DMS153 treated with DMSO at 0.1 percent for 48 hours (cell line): ENCODE measurements around the gene GUCY1A1.

Source experiments
- DNase-seq: peaks from one replicate; lab custom pipeline; 2025; ENCODE audit not compliant: unreplicated experiment; lab: John Stamatoyannopoulos, UW

The GUCY1A1 gene

DNA sequence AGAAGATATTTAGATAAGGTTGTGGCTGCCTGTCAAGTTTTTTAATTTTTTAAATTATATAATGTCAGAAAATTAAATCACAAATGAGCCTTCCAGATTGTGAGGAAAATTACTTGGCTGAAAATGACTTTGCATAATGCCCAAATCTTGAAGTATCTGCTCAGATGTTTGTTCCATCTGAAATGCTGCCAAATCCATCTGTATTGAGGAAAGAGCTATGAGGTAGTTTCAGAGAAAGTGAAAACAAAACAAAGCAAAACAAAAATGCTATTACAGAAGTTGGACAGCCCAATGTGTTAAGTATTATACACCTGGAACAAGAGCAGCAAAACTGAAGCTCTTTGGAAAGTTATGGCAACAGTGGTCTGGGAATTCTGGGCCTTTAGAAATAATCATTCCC is 68.8 kb downstream of the GUCY1A1 start:
- DNase-seq = no peak

DNA sequence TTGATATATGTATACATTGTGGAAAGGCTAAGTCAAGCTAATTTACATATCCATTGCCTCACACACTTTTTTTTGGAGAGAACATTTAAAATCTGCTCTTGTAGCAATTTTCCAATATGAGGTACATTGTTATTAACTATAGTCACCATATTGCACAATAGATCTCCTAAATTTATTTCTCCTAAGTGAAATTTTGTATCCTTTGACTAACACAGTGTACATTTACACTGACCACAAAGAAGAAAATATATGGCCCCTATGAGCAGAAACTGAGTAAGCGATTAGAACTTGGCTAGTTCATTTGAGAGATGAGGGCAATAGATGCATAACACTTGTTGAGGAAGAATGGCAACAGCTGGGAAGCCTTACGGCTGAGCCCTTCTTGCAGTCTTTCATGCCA is 71.9 kb downstream of the GUCY1A1 start:
- DNase-seq = no peak

- DNase-seq = no peak
Measured at GRCh38 chr4:155741546-155741945, 74.9 kb downstream of the GUCY1A1 start.

- no peak for DNase-seq
Measured at GRCh38 chr4:155742310-155743015, 75.8 kb downstream of the GUCY1A1 start.

- DNase-seq = no peak
Measured at GRCh38 chr4:155745984-155746383, 79.3 kb downstream of the GUCY1A1 start.

GRCh38 chr4:155748039-155748438 is 81.4 kb downstream of the GUCY1A1 start:
- DNase-seq = no peak

GRCh38 chr4:155749041-155749440 is 82.4 kb downstream of the GUCY1A1 start:
- DNase-seq = no peak

- DNase-seq = no peak
Measured at GRCh38 chr4:155751569-155751968, 84.9 kb downstream of the GUCY1A1 start.

DNA sequence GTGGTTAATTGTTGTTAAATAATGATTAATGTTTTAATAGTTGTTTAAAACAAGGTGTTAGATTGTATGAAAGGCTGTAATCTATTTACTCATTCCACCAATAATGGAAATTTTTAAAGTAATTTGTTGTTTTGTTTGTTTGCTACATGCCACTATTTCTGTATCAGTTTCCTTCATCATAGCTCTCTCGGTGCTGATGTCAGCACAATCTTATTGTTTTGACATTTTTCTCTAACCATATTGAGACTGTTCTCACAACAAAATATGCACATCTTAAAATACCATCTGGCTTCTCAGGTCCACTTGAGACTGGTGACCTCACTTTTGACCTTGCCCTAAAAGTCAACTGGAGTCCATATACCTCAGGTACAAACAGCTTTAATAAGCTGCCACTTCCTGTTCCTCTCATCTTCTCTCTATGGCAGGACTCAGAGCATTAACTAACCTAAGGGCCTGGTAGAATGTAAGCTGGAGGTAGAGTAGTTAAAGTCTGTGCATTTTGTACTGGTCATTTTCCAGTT is 91.2 kb downstream of the GUCY1A1 start:
- no peak for DNase-seq

DNA sequence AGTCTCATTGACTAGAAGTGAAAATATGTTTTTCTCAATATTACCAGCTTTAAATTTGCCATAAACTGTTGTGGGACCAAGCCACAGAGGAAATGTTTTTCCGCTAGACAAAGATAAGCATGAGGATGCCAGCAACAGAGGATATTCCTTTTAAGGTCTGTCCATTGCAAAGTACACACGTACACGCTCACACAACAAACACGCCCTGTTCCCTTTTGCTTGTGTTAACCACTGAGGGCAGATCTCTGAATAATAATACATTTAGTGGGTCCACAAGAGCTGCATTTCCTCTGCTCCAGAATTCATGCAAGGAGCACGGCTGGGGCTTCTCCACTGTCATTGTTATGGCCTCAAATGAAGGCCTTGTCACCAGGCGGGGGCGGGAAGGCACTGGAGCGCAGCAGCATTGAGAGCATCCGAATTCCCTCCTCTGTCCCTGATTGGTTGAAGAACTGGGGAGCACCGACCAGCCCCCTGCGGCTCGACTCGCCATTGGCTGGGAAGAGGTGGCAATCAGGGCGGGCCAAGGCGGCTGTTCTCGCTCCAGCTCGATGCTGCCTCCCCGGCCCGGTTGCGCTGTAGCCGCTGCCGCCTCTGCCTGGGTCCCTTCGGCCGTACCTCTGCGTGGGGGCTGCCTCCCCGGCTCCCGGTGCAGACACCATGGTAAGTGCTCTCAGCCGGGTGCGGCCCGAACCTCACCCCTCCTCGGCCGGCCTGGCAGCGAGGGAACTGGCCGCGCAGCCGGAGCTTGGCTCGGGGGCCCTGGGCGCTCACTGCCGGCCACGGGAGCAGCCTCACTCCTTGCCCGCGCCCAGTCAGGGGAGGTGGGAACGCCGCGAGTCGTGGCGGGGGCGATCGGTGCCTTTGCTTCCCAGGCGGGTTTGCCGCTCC is 92.1 kb downstream of the GUCY1A1 start, which contains the start of gene GUCY1B1:
GUCY1B1 (plus strand) TSS at position 541 of the 891 bp plus-strand sequence; CDS start at position 661, 120 bp downstream.
- DNase-seq = no peak

DNA sequence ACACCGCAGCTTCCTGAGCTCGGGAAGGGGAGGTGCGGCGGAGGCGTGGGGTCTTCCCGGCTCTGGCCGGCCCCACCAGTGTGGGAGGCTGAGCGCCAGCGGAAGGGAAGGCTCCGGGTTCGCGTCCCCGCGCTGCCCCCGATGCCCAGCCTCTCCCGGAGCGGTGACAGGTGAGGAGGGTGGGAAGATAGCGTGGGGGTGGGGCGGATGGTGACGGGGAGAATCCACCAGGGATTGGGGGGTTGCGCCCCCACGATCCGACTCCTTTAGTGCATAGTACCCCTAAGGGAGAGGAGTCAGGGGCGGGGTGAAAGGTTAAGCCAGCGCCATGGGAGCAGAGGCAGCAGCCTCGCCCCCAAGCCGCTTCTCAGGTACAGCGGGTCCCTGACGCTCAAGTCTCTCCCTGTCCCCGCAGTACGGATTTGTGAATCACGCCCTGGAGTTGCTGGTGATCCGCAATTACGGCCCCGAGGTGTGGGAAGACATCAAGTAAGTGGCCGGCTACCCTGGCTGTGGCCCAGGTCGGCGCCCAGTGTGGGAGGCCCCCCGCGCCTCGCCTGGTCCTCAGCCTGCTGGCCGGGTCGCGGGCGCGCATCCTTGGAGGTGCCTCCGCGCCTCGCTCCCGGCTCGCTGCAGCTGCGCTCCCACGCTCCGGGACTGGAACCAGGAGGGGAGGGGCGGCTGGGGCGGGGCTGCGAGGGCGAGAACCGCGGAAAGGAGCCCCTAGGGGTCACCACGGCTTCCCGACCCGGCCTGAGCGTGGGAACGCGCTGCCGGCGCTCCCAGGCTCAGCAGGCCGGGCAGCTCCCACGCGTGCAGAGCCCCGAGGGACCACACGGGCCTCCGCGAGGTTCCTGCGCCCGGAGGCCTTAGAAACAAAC is 93.0 kb downstream of the GUCY1A1 start:
- no peak for DNase-seq

DNA sequence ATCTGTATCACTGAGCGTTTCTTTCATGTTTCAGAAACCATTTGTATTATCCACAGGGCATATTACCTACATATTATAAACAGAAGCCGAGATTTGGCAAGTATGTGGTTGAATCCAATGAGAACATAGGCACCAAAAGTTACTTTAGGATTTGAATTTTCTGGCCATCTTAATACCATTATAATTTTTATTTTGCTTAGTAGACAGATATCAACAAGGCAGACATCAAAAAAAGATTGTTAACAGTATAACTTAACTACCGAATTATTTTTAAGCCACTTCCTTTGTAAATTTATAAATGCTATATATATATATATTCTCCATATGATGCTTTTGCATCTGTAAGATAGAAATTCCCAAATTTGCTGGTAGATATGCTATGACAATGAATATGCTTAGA is 94.4 kb downstream of the GUCY1A1 start:
- no peak for DNase-seq

DNA sequence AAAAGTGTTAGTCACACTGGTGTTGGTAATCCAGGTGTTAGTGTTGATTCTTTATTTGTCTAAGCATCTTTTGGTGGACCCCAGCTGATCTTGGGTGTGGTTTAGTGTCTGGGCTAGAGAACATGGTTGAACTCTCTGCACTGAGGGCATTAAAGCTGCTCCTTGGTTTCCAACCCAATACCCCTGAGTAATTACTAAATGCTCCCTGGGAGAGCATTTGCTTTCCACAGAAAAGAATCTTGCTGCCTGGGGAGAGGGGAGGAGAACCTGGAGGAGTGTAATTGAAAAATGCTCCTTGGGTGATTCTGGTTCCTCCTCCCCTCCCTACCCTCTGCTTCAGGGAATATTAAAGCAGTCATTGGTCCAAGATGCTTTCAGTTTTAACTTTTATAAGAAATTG is 95.3 kb downstream of the GUCY1A1 start:
- no peak for DNase-seq

DNA sequence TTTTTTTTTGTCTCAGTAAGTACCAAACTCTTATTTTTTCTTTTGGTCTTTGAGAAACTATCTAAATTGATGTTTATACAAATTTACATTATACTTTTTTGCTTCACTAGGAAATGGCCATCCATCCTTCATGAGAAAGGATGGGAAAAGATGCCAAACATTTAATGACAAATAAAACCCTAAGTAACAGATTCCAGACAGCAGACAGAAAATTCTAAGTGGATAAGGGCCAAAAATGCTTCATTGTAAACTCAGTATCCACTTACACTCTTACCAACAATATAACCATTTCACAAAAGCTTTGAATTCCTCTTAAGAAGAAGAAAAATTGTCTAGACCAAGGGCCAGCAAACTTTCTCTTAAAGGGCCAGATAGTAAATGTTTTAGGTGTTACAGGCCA is 95.7 kb downstream of the GUCY1A1 start:
- no peak for DNase-seq

DNA sequence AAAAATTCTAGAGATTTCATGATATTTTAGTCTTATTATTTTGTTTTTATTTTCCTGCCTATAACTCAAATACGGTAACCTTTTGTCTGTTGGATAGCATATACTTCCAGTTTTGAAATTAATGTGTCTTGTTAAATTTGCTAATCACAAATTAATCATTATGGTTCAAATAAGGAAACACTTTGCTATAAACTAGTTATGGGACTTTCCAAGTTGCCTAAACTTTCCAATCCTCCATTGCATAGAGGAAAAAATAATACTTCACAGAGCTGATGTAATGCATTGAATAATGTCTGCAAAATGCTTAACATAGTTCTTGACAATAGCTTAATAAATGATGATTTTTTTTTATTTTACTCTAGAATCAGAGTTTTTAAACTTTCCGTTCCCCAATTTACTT is 96.9 kb downstream of the GUCY1A1 start:
- DNase-seq = no peak

DNA sequence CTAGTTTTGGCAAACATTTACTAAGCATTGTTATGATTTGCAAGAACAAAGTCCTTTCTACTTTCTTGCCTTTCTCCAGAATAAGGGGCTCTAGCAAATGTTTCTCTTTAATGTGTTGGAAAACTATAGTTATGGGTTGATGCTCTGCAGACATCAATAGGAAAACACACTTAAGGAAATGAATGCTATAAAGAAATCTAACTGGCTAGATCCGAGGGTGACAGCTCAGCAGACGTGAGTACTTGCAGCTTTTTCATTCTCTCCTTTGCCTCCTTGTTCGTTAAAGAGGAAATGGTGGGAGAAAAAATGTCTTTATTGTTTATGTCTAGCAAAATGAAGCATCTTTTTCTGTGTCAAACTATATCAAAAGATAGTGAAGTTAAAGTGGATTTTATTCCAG is 98.5 kb downstream of the GUCY1A1 start:
- no peak for DNase-seq

DNA sequence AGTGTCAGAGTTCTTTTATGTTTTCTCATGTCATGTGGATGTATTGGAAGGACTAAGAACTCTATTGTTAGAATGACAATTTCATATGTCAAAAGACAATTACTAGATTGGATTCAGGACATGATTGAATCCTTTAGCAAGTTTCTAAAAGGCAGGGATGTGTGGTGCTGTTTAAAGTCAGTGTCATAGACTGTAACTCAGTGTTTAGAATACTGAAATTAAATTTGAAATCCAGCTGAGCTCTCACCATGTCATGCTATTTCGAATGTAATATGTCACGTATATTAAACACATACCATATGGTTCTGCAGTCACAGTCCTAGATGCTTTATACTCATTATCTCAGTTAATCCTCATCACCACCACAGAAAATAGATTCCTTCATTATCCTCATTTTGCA is 100.0 kb downstream of the GUCY1A1 start:
- no peak for DNase-seq

- DNase-seq = no peak
Measured at GRCh38 chr4:155768370-155768769, 101.7 kb downstream of the GUCY1A1 start.

- no peak for DNase-seq
Measured at GRCh38 chr4:155769090-155769489, 102.4 kb downstream of the GUCY1A1 start.

DNA sequence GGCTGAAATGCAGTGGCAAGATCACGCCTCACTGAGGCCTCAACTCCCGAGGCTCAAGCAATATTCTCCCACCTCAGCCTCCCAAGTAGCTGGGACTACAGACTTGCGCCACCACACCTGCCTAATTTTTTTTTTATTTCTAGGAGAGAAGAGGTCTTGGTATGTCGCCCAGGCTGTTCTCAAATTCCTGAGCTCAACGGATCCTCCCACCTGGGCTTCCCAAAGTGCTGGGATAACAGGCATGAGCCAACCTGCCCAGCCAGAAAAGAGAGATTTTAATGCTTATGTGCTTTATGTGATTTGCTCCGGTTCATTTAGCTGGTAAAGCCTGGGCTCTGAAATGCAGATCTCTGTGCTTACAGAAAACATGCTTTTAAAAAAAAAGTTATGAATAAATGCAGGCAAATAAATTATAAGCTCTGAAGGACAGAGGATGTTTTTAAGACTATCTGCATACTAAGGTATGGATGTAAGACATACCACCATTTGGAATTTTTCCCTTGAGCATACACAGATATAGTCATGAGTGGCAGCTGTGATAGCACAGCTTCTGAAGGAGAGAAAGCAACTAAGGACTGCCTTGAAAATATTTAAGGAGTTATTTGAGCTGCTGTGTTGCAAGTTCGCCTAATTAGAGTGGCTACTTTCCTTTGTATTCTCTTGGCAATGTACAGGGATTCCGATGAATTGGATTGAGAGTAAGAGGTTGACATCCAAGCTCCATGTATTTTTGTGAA is 106.0 kb downstream of the GUCY1A1 start:
- DNase-seq = no peak
